GM19455 (cell line): Measurements from ENCODE around the gene NCAPG2.
"Not testable (repeated sequence)": the region's sequence is repeated elsewhere in the genome, so short reads cannot be mapped to it uniquely, and the experiment has no call there.

Experiments used
- ATAC-seq: cut with Tn5 transposase; IDR thresholded peaks from one replicate; pipeline ENCODE4 v1.9.1; 2021; ENCODE audit not compliant: unreplicated experiment

Gene NCAPG2

DNA sequence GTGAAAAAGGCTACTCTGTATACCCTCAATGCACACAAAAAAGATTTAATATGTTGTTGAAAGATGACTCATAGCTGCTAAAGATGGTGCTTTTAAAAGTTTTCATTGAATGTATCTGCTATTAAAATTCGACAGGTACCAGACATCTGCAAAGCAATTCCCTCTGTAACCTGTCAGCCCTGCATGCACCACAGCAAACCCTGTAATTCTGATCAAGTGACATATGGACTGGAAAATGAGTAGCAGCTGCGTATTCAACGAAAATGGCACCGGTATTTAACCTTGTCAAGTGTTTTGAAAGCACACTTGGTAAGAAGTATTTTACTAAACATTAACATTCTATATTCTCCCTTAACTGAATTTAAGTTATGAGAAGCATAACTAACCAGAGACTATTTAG is 58.8 kb downstream of the NCAPG2 start:
- no peak for ATAC-seq

DNA sequence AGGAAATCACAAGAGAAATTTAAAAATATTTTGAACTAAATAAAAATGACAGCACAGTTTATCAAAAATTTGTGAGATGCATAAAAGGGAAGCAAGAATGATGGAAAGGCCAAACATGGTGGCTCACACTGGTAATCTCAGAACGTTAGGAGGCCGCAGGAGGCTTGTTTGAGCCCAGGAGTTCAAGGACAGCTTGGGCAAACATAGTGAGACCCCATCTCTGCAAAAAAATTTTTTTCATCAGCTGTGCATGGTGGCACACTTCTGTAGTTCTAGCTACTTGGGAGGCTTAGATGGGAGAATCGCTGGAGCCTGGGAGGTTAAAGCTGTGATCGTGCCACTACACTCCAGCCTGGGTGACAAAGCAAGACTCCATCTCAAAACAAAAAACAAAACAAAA is 62.5 kb downstream of the NCAPG2 start:
- no peak for ATAC-seq

GRCh38 chr7:158638001-158638400 is 66.6 kb downstream of the NCAPG2 start:
- ATAC-seq: no peak

GRCh38 chr7:158633055-158633956 is 71.3 kb downstream of the NCAPG2 start:
- no peak for ATAC-seq

GRCh38 chr7:158631574-158632195 is 72.9 kb downstream of the NCAPG2 start:
- ATAC-seq: no peak

DNA sequence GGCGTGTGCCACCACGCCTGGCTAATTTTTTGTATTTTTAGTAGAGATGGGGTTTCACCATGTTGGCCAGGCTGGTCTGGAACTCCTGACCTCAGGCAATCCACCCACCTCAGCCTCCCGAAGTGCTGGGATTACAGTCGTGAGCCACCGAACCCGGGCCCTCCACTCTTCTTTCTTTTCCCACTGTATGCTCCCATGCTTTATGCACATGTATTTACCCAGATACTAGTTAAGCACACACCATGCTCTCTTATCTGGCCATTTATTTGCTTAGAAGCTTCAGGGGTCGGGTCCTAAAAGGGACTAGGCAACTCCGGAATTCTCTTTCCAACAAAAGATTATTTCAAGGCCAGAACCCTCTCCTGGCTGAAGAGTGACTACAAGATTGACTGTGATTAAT is 78.3 kb downstream of the NCAPG2 start:
- not testable (repeated sequence) for ATAC-seq

- ATAC-seq: no peak
Observed at GRCh38 chr7:158623241-158623640, 81.4 kb downstream of the NCAPG2 start.

- no peak for ATAC-seq
Observed at GRCh38 chr7:158620839-158621441, 83.7 kb downstream of the NCAPG2 start.

DNA sequence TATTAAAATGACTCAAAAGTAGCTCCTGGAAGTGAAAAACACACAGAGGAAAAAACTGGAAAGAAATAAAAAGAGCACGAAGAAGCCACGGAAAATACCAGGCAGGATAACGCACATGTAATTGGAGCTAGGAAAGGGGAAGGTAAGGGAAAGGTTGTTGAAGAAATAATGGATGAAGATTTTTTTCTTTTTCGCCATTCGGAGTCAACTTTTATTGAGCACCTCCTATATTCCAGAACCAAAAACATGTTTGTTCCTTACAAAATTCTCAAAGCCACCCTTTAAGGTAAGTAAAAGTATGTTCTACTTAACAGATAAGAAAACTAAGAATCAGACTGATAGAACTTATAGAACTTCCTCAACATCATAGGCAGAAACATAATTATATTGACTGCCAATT is 84.2 kb downstream of the NCAPG2 start:
- ATAC-seq: no peak

DNA sequence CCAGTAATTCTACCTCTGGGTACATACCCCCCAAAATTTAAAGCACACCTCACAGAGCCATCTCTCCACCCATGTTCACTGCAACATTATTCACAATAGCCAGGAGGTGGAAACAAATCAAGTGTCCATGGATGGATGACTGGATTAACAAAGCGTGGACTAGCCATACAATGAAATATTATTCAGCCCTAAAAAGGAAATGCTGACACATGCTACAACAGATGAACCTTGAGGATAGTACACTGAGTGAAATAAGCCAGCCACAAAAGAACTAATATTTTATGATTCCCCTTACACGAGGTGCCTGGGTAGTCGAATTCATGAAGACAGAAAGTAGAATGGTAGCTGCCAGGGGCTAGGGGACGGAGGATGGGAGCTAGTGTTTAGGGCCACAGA is 85.9 kb downstream of the NCAPG2 start:
- ATAC-seq: no peak

DNA sequence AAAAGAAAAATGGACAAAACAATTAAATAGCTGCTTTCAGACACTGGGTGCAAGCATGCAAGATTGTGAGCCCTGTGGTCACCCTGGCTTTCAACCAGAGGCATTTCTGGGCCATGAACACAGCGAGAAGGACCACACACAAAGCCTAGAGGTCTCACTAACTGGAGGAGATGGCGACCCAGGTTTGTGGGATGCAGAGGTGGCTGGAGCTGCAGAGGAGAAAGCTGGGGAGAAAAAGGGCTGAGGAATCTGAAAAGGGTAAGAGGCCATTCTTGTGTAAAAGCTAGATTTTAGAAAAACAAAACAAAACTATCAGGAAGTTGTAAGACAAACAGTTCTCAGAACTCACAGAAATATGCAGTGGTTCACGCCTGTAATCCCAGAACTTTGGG is 86.9 kb downstream of the NCAPG2 start:
- ATAC-seq: no peak

GRCh38 chr7:158616050-158616449 is 88.6 kb downstream of the NCAPG2 start:
- no peak for ATAC-seq

GRCh38 chr7:158614700-158615099 is 89.9 kb downstream of the NCAPG2 start:
- no peak for ATAC-seq

GRCh38 chr7:158613481-158613880 is 91.1 kb downstream of the NCAPG2 start:
- ATAC-seq: peak; percentile 87

DNA sequence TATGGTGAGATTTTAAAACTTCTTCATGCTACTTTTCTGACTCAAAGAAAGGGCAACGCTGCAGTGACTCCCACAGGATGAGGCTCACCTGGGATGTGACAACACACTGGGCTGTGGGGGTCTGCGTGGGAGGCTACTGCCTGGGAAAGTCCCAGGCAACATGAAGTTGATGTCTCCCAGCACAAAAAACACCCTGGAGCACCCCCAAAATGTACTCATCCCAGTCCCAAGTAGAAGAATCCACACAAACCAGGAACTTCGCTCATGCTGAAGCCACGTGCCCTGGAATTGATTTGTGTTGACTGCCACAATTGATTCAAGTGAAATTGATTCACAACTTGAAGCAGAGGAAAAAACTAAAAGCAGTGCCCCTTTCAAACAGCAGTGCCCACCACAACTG is 92.1 kb downstream of the NCAPG2 start:
- no peak for ATAC-seq

DNA sequence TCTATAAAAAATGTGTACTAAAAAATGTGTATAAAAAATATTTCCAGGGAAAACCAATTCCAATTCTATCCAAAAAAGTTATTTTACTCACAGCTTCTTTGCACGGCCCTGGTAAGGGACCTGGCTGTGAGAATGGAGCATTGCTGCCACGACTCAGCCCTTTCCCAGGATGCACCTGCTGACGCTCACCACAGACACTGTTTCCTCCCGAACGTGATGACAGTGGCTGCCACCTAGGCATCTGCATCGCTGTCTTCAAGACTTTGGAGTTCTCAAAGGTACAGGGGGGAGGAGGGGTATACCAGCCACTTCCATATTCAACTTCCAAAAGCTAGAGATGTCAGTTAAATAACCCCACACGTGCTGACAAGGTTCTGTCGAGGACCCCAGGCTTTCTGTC is 93.1 kb downstream of the NCAPG2 start:
- no peak for ATAC-seq

DNA sequence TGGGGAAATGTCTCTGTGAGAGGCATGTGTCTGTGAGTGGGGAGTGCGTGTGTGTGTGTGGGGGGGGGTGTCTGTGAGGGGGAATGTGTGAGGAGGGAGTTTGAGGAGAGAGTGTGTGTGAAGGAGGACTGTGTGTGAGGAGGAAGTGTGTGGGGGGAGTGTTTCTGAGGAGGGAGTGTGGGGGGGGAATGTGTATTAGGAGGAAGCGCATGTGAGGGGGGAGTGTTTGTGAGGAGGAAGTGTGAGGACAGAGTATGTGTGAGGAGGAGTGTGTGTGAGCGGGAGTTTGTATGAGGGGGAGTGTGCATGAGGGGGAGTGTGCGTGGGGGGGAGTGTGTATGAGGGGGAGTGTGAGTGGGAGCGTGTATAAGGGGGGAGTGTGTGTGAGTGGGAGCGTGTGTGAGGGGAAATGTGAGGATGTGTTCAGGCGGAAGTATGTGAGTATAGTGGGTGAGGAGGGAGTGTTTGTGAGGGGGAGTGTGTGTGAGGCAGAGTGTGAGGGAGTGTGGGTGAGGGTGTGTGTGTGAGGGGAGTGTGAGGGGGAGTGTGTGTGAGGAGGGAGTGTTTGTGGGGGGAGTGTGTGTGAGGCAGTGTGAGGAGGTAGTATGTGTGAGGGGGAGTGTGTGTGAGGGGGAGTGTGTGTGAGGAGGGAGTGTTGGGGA is 95.2 kb downstream of the NCAPG2 start:
- ATAC-seq: no peak

- ATAC-seq: no peak
Observed at GRCh38 chr7:158607563-158607962, 97.0 kb downstream of the NCAPG2 start.

DNA sequence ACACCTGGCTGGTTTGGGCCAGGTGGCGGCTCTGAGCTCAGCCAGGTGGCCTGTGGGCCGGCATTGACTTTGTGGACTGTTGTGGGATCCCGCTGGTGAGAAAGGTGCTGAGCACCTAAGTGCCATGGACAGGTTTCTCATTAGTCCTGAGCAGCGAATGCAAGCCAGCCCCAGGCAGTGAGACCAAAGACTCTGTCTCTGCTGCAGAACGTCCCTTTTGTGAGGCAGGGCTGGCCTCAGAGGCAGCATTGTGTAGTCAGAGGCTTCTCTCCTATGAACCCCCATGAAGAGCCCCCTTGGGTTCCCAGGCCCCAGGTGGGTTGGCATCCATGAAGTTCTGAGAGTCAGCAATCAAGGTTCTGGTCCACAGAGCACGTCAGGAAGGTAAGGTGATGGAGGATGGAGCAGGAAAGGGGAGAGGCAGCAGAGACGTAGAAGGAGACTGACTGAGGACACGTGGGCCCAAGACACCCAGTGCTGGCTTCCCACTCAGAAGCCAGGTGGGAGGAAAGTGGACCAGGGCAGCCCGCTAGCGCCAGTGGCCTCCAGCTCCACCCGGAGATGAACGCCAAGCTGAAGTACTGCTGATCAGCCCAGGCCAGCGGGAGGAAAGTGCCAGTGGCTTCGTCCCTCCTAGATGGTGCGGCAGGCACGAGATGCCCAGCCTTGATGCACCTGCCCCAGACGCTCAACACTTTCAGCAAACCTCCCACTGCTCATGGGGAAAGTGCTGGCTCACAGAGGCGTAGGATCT is 97.8 kb downstream of the NCAPG2 start:
- ATAC-seq: no peak

- no peak for ATAC-seq
Observed at GRCh38 chr7:158606129-158606528, 98.5 kb downstream of the NCAPG2 start.
